ENCODE data around the gene CIP2A.

The CIP2A gene

DNA sequence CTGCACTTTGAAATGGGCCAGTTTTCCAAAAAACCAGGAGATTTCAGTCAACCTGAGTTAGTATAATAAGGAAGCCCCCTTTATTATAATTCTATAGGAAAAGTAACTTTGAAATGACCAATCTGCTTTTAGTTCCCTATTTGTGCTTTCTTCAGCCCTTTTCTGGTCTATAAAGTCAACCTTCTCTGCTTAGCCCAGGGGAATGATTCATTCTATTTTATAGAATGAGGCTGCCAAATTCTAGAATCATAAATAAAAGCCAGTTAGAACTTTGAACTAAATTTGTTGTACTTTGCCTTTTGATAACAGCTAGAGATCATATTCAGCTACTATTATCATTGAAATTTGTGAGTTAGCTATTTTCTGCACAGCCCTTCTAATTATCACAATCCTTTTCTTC is 24.7 kb downstream of the CIP2A start:
- DNase-seq (ENCODE audit: low spot score), result no peak

DNA sequence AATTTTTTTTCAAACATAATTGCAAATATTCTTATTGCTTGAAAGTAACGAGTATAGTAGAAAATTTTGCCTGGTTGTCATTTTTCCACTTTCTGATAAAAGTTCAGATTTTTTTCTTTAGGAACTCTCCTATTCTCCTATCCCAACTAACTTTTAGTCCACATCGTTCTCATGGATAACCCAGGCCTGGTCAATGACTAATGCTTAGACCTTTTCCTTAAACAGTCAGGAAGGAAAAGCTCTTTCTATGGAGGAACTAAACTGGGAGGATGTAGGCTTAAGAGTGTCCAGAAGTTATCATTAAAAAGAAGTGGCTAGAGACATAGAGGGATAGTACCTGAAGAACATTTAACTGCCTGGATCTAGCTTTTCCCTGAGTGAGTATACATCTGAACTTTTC is 26.7 kb downstream of the CIP2A start:
- DNase-seq (ENCODE audit: low spot score), result no peak

DNA sequence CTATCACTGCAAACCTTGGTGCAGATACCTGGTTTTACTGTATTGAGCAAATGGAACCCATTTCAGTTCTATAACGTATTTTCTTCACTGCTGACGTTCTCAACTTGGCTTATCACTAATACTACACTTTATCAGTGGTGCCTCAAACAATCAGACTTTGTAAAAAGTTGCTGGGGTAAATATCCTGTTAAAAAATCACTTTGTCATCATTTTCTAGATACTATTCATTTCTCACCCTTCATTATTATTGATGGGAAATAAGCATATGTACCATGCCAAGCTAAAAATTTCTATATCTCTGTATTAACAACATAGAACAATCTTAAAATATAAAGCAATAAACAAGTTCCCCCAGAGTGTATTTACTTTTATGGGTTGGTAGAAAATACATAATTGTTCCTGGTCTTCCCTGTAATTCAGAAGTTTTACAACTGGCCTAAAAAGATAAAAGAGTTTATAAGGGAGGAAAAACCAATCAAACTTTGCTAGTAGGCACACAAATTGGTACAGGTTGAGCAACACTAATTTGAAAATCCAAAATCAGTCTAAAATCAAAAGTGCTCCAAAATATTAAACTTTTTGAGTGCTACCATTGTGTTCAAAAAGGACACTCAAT is 33.2 kb downstream of the CIP2A start:
- no peak for DNase-seq (ENCODE audit: low spot score)

DNA sequence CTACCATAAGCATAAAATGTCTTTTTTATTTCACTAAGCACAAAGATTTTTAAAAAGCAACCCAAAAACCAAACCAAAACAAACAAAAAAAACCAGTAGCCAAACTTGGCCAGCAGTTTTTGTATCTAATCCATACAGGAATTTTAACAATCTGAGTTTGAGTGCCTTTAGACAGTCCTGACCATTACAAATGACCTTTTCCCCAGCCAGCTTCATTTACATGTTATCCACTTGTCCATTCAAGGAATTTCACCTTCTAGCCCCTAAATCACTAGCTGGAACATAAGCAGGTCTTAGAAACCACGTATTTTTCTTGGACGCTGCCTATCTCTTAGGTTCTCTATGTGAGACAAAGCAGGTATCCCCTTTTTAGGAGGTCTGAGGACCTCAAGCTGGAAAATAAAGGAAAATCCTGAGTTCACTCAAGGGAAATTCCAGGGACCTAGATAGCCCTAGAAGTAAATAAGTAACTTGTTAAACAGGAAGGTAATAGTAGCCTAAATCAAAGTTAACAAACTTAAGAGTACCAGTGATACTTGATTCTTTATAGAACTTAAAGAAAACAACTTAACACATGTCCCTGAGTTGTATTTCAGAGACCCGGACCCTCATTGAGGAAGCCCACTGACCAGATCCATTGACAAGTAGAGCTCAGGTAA is 34.2 kb downstream of the CIP2A start:
- no peak for DNase-seq (ENCODE audit: low spot score)

DNA sequence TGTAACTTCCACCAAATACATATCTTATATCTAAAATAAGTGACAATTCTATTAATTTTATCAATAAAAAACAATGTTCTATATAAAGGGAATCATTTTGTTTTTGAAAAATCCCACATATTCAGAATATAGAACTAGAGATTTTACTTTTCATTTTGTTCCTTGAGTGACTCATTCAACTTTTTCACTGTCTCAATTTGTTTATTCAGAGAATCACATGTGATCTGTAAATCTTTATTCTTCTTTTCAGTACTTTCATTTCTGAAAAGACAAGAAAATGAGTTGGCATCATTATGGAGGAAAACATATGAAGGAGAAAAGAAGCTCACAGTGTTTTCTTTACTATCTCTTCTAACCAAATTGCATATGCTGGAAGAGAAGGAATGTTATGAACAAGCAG is 35.0 kb downstream of the CIP2A start:
- no peak for DNase-seq (ENCODE audit: low spot score)

DNA sequence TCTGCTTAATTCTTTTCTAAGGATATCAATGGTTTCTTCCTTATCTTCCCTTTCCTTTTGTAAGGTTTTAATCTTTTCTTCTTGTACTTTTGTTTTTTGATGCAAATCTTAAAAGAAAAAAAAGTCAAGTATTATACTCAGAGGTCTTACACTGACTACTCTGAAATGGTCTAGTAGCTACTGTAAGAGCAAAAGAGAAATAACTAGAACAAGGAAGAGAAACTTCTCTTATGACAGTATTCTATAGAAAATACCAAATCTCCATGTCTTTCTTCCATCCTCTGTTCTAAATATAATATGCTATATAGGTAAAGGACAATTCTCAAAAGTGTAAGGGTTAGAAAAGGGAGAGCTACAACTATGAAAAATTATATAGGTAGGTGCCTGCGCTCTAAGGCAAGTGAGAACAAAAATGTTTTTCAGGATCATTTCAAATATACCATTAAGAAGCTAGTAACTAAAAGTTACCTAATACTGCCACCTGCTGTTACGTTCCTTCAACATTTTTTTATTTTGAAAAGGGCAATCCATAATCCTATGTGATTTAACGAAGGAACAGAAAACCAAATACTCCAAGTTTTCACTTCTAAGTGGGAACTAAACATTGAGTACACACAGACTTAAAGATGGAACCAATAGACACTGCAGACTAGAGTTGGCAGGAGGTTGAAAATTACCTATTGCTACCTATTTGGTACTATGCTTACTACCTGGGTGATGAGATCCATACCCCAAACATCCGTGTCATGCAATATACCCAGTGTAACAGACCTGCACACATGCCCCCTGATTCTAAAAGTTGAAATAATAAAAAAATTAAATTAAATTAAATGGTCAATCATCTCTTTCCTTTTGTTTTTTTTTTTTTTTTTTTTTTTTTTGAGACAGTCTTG is 36.7 kb downstream of the CIP2A start:
- DNase-seq (ENCODE audit: low spot score), result peak; percentile 63

DNA sequence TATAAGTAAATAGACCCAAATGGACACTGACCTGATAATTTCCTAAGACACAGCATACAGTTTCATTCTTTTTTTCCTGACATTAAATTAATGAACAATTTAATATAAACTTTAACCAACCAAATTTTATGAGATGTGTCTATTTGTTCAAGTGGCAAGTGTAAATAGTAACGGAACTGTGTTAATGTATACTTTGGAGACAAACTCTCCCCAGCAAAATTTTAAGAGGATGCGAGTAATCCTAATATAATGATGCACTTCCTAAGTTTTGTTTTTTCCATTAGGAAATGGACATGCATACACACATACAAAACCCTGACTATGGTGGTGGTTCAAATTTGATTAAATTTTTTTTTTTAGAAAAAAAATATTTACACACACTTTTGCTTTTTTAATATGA is 40.4 kb downstream of the CIP2A start:
- no peak for DNase-seq (ENCODE audit: low spot score)

DNA sequence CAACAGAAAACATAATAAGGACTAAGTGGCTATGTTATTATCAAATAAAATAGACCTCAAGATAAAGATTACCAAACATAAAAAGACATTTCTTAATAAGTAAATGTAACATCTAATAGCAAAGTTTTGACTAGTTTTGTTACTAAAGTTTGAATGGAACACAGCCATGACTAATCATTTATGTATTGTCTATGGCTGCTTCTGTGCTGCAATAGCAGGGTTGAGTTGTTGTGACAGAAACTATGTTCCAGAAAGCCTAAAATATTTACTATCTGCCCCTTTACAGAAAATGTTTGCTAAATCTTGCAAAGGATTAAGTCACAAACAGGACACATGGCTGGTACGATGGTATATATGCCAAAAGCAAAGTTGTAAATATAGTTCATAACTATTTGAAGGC is 40.9 kb downstream of the CIP2A start:
- no peak for DNase-seq (ENCODE audit: low spot score)

DNA sequence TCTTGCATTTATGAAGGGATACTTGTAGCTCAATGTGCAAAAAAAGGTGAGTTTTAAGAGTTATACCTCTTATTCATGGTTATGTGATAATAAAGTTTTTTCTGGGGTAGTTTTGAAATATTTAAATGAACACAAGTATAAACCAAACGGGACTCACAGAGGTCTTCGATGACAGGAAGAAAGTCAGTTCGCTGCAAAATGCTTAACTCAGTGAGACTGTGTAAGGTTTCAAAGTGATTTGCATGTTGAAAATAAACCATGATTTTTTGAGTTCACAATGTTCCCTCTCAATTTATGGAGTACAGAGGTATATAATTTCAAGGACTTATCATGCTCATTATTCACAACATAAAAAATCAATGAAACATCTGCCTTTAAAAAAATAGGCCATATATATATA is 42.5 kb downstream of the CIP2A start:
- no peak for DNase-seq (ENCODE audit: low spot score)

DNA sequence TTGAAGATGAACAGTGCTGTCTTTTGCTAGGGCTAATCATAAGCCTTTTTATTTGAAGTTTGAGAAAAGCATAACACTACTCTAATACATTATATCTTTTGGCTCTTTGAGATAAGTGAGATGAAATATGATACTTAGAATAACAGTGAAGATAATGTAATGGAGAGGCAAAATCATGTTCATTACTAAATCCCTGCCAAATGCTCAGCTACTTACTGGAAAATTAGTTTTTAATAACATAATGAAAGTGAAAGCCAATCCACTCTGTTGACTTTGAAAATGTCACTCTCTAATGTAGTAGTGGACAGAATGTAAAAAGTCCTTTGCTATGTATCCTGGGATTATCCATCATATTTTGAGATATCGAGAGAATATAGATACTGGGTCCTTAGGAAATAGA is 43.0 kb downstream of the CIP2A start:
- peak; percentile 12 for DNase-seq (ENCODE audit: low spot score)

DNA sequence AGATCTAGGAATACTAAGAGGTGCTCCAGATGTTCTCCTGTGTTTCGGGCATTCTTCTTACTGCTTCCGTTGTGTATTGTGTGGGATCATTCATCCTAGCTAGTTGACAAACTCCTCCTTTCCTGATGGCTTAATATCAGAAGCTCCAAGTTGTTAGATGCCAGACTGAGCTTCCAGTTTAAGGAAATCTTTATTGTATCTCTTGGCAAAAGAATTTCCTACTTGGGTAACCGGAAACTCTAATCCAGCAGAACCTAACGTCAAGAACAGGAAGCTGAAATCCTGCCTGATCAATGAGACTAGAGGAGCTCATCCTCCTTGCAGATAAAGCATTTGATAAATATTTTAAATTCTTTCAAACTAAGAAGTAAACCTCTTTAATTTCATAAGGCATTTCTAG is 51.2 kb downstream of the CIP2A start:
- no peak for DNase-seq (ENCODE audit: low spot score)

DNA sequence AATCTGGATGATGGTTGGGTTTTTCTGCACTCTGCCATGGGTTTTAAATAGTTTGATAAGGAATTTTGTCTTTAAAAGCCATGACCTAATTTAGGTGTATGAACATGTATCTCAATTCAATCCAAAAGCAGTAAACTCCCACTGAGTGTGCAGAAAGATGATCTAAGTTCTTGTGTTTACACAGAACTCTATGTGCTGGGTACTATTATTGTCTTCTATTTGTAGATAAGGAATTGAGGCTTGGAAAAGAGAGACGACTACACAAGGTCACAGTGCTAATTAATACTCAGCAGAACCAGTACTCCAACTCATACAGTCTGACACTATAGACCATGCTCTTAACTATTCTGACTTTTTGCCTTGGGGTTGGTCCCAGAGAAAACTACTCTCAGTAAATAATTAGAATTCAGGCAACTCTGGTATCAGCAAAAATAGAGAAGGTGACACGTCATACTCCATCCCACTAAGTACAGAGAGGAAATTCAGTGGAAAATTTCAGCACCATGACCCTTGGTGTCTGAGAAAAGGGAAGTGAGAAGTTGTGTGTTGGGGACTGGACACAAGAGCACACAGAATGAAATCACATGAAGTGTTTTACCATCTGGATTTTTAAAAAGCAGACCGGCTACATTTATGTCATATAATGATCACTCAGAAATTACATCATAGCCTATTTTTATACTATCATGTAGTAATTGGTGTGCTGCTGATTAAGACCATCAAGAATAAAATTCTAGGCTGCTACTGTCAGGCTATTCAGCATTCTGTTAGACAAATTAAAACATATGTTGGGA is 60.6 kb downstream of the CIP2A start:
- no peak for DNase-seq (ENCODE audit: low spot score)

DNA sequence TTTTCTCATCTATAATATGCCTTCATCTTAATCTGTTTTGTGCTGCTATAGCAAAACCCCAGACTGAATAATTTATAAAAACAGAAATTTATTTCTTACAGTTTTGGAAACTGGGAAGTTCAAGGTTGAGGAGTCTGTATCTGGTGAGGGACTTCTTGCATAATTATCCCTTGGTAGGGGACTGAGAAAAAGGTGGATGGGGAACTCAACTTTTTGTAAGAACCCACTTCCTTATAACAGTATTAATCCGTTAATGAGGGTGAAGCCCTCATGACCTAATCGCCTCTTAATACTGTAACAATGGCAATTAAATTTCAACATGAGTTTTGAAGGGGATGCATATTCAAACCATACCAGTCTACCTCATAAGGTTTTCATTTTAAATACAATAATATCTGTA is 61.4 kb downstream of the CIP2A start:
- no peak for DNase-seq (ENCODE audit: low spot score)

DNA sequence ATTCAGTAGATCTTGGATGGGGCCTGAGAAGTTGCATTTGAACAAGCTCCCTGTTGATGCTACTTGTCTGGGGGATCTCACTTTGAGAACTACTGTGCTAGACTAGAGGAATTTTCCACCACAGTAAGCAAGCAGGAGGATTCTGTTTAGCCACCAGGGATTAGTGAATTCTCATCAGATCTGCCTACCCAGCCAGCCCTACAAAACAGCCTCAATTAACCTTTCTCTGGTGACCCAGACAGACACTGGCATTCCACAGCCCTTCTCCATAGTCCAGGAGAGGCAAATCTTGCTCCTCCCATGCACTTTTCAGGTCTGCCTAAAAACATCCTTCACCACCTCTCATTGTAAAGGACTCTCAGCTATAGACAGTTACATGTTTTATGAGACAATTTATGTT is 62.1 kb downstream of the CIP2A start:
- no peak for DNase-seq (ENCODE audit: low spot score)

DNA sequence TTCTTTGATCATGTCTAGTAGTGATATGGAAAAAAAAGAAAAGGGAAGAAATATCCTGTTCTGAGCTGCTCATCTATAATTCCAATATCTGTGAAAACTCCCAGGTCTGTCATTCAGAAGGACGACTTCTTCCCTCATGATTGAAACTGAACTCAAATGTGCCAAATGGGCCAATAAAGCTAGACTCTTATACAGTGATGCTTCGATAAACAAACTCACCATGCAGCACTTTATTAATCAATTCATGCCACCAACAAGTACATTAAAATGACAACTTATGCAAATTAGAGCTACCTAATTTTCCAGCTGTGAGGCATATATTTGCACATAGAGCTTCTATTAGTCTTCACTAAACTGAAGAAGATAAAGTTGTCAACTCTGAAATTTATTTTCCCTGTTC is 63.3 kb downstream of the CIP2A start:
- no peak for DNase-seq (ENCODE audit: low spot score)

DNA sequence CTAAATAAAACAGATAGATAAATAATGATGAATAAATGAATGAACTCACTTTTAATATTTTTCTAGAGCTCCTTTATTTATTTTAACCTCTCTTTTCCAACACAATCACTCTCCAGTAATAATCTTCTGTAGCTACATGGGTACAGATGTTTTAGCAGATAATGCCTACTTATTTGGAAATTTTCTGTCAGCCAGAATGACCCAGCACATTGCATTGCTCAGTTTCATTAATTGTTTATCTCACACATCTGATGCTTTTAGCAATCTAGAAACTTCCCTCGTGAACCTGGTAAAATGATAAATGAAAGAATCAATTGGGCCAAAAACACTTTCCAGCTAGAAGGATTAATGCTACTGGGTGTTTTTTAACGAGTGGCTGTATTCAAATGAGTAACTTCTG is 64.0 kb downstream of the CIP2A start:
- DNase-seq (ENCODE audit: low spot score), result no peak

DNA sequence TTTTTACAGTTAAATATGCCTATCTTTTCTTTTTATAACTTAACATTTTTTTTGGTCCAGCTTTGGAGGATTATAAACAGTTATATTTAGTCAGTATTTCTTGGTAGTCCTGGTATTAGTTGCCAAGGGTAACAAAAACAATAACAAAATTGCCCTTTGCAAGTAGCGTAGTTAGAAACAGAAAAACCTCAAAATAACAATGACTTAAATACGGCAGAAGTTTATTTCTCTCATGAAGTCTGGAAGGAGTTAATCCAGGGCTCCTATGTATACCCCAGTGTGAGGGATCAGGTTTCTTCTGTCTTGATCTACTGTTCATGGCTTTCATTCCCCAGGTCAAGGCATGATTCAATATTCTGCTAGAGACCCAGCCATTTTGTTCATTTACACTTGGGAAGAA is 64.7 kb downstream of the CIP2A start:
- no peak for DNase-seq (ENCODE audit: low spot score)

DNA sequence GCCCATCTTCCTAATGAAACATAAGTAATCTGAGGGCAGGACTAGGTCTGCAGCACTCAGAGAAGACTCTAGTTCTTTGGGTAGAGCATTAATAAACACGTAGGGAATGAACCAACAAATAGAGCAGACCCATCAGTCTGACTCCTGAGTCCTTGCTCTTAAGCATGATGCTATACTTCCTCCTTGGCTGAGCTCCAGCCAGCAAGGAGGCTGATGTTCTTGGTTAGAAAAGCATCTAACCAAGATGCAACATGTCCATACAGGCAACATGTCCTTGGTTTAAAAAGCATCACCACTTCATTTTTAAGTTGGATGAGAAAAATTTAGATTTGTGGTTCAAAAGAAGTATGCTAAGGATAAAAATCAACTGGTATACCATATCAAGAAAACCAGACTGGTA is 70.3 kb downstream of the CIP2A start:
- DNase-seq (ENCODE audit: low spot score), result no peak

DNA sequence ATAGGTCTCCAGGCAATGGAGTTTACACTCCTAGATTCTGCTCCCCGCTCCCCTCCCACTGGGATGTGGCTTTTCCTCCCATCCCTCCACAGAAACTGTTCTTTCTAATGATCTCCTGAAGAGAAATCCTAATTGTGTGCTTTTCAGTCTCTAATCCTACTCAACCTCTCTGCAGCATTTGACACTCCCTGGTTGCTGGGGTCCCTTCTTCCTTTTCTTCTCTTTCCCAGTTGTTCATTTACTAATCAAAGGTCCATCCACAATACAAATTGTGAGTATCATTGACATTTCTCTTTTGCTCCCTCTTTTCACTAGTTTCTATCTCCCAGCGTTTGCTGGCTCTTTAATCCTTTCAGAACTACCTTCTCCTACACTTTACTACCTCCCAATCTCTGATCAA is 72.4 kb downstream of the CIP2A start:
- DNase-seq (ENCODE audit: low spot score), result no peak

DNA sequence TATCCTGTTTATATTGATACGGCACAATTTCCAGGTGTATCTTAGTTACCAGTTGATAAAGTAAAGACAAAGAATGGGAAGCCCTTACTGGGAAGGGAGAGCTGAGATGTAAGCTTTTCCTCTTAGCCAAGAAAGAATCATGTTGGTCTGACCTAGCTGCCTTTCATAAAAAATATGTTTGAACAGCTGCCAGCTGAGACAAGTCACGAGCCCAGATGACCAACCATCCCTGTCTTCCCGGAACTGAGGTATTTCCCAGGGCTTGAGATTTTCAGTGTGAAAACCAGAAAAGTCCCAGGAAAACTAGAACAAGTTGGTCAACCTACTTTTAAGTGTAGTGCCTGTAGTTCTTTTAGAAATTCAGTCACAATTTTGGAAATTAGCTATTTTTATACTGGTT is 75.3 kb downstream of the CIP2A start:
- DNase-seq (ENCODE audit: low spot score), result no peak

DNA sequence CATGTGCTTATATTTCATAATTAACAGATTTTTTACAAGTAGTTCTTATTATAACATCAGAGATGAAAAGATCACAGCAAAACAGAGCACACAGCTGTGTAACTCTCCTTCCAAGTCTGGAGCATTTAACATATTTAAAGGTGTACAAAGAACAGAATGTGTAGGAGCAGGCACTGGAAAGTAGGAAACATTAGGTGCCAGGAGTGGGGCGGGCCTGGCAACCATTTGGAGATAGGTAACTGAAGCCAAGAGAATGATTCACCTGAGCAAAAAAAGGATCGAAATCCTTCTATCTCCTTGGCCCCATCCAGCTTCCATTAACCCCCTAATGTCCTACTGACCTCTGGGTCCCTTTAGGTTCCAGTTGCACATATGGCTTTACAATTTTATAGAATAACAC is 76.6 kb downstream of the CIP2A start:
- no peak for DNase-seq (ENCODE audit: low spot score)

DNA sequence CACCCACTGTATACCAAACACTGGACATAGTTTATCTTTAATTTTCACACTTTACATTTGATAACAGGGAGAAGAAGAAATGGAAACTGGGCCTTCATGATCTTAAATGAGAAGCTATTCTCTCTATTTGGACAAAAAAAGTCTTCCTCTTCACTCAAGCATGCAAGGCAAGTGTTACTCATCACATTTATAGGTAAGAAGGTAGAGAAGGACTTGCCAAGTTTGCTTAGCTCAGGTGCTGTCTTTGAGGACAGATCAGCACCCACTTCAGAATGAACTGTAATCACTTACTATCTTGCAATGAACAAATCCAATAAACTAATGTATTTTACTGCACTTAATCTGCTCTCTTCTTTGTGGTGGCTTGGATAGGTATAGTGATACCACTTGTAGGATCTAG is 77.7 kb downstream of the CIP2A start:
- DNase-seq (ENCODE audit: low spot score), result peak; percentile 22
